GM21367 (cell line): ENCODE results near the gene IMMP2L.
"Not testable (repeated sequence)": the region's sequence is repeated elsewhere in the genome, so short reads cannot be mapped to it uniquely, and the experiment has no call there.

Experiments
- ATAC-seq: cut with Tn5 transposase; IDR thresholded peaks from one replicate; pipeline ENCODE4 v1.9.1; 2021; ENCODE audit not compliant: unreplicated experiment

The IMMP2L gene

GRCh38 chr7:110681941-110682340, 880.4 kb downstream of the IMMP2L start:
- ATAC-seq: no peak

DNA sequence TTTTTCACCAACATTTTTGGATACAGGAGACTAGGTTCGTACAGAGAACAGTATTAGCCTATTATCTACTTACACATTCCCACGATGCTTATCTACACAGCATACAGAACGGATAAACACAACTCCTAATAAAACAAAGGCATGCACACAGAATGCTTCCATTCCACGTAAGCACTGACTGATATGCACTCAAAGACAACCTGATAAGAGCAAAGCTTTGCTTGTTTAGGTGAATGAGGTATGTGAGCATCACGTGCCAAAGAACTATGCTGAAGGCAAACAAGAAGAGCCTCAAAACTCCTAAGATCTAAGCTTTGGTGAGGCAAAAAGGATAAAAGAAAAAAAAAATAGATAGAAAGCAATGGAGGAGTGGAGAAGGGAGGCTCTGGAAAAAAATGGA, 884.9 kb downstream of the IMMP2L start:
- ATAC-seq: no peak

DNA sequence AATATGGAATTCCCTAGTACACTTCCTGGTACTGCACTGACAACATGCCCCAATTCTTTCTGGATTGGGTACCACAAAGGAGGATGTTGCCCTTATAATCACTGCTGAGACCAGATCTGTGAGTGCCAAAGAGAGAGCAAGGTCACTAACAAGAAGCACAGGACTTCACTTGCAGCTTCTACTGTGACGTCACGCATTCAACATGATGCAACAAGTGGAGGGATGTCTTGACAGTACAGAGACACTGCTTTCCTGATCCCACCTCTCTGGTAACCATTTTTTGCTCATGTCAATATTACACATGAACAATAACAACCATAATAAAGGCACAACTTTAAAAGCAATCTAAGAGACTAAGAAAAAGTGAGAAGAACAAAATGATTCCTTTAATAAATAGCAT, 885.5 kb downstream of the IMMP2L start:
- no peak for ATAC-seq

GRCh38 chr7:110675383-110676103, 886.7 kb downstream of the IMMP2L start:
- no peak for ATAC-seq

DNA sequence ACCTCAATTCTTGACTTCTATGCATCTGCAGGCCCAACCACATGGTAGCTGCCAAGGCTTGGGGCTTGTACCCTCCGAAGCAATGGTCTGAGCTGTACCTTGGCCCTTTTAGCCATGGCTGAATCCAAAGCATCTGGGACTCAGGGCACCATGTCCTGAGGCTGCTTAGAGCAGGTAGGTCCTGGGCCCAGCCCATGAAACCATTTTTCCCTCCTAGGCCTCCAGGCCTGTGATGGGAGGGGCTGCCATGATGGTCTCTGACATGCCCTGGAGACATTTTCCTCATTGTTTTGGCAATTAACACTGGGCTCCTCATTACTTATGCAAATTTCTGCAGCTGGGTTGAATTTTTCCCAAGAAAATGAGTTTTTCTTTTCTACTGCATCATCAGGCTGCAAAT, 889.1 kb downstream of the IMMP2L start:
- no peak for ATAC-seq

GRCh38 chr7:110669410-110669809, 892.9 kb downstream of the IMMP2L start:
- ATAC-seq: no peak

DNA sequence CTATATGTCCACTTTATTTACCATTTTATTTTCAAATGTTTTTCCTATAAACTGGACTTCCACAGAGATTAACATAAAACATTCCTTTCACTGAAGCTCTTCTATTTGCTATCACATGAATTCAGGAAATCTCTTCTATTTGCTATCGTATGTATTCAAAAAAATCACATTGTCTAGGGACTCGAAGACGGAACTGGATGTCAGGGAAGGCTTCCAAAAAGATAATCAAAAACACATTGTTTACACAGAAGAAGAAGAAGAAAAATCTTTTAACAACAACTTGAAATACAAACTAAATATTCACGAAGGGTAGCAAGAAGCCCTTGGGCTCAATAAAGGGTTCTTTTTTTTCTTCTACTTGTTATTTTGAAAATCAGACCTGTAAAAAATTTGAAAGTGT, 897.5 kb downstream of the IMMP2L start:
- no peak for ATAC-seq

DNA sequence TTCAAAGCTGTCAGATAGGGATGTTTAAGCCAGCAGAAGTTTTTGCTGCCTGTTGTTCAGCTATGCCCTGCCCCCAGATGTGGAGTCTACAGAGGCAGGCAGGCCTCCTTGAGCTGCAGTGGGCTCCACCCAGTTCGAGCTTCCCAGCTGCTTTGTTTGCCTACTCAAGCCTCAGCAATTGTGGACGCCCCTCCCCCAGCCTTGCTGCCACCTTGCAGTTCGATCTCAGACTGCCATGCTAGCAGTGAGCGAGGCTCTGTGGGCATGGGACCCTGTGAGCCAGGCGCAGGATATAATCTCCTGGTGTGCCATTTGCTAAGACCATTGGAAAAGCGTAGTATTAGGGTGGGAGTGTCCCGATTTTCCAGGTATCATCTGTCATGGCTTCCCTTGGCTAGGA, 901.7 kb downstream of the IMMP2L start:
- not testable (repeated sequence) for ATAC-seq

DNA sequence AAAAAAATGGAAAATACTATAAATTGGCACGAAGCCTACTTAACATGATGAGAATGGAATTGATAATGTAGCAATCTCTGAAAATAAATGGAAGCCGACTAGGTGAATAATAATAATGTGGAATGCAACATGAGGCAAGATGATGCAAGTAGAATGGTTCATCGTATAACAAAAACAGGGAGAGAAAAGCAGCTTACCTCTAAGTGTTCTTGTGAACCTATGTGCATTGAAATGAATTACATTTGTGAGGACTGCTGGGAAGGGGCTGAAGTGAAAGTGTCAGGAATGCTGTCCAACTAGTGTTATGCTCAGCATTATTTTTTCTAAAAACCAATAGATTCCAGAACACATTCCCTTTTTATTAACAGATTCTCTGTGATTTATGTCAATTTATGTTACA, 912.0 kb downstream of the IMMP2L start:
- no peak for ATAC-seq

- ATAC-seq: no peak
Measured at GRCh38 chr7:110647266-110647665, 915.0 kb downstream of the IMMP2L start.

DNA sequence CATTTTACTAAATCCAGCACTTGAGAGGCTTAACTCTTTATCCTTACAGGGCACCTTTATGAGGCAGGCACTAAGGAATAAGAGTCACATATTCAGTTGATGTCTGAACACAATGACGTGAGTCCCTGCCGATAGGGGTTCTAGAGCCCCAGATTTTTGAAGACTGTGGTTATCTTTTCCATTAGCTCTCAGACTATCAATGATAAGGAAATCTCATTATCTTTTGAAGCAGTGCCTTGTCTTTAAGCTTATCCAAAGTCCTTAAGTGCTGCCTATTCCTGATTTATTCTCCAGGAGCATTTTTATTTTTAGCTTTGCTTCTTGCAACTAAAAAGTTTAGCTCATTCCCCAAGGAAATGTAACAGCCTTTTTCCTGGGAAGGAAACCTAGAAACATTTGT, 915.5 kb downstream of the IMMP2L start:
- no peak for ATAC-seq

- no peak for ATAC-seq
Measured at GRCh38 chr7:110645616-110646015, 916.7 kb downstream of the IMMP2L start.

- no peak for ATAC-seq
Measured at GRCh38 chr7:110645060-110645459, 917.2 kb downstream of the IMMP2L start.

GRCh38 chr7:110637252-110637651, 925.0 kb downstream of the IMMP2L start:
- ATAC-seq: no peak

- ATAC-seq: no peak
Measured at GRCh38 chr7:110633313-110633712, 929.0 kb downstream of the IMMP2L start.

DNA sequence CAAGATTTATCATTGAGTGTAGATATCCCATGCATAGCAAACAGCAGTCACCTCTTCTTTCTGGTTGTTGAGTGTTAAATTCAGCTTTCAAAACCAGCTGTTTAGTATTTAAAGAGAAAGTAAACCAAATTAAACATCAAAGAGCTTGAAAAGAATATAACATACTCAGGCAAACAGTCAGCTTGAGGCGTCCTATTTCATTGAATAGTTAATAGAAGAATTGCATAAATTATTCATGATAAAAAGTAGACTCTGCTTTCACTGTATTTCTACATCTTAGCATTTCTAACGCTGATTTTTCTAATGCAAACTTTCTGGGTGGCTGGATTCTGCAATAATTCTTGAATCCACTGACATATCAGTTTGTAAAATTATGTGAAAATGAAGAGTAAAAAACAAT, 935.9 kb downstream of the IMMP2L start:
- ATAC-seq: no peak

GRCh38 chr7:110625294-110625693, 937.0 kb downstream of the IMMP2L start:
- no peak for ATAC-seq

- no peak for ATAC-seq
Measured at GRCh38 chr7:110623436-110623835, 938.9 kb downstream of the IMMP2L start.

- no peak for ATAC-seq
Measured at GRCh38 chr7:110621289-110621688, 941.0 kb downstream of the IMMP2L start.

- ATAC-seq: no peak
Measured at GRCh38 chr7:110620110-110620735, 942.1 kb downstream of the IMMP2L start.
